OCI-LY3 (cell line): ENCODE results near the gene TGFB3.

Source experiments
- EZH2phosphoT487 ChIP-seq: fragments of 200-600 bp; shearing (Covaris generic); IDR thresholded peaks from 2 replicates; pipeline ENCODE4 v1.6.1; 2018; ENCODE audit warnings: antibody characterized with exemption, mixed run types, low read depth
- TF ChIP-seq, protein P1 (sequence below): fragments of 200-600, 300-600 bp; sonication (generic); IDR thresholded peaks from 2 replicates; pipeline ENCODE4 v1.5.1; 2014; ENCODE audit warnings: antibody characterized with exemption, low read length, low read depth

DNA sequence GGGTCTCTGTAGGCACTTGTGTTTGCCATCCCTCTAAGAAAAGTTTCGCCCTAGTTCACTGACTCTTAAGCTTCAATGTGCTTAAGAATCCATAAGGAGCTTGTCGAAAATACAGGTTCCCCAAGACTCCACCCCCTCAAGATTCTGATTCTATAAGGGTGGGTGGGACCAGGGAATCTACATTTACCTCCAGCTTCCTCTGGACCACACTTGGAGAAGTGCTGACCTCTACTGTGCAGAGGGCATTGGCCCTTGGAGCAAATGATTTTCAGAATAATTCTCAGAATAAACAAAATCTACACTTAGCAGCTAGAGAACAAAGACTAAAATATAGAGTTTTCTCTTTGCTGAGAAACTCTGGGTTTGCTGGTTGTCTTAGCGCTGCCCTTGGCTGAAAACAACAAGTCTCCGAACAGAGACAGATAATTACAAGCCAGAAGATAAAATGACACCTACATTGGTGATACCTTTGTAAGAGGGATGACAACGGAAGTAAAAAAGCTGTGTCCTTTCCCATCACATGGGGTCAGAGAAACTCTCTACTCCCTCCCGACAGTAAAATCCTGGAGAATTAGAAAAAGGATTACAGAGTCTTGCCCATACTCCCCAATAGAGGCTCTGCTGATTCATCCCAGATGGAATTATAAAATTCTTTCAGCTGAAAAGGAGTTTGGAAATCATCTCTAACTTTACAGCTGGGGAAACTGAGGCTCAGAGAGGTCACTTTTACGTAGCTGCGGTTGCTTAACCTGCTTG lies 4.8 kb downstream of the TGFB3 start:
- TF ChIP-seq, protein P1, sequence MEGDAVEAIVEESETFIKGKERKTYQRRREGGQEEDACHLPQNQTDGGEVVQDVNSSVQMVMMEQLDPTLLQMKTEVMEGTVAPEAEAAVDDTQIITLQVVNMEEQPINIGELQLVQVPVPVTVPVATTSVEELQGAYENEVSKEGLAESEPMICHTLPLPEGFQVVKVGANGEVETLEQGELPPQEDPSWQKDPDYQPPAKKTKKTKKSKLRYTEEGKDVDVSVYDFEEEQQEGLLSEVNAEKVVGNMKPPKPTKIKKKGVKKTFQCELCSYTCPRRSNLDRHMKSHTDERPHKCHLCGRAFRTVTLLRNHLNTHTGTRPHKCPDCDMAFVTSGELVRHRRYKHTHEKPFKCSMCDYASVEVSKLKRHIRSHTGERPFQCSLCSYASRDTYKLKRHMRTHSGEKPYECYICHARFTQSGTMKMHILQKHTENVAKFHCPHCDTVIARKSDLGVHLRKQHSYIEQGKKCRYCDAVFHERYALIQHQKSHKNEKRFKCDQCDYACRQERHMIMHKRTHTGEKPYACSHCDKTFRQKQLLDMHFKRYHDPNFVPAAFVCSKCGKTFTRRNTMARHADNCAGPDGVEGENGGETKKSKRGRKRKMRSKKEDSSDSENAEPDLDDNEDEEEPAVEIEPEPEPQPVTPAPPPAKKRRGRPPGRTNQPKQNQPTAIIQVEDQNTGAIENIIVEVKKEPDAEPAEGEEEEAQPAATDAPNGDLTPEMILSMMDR = peak; percentile 10; the same call in 1 of the 2 replicates
- TF ChIP-seq EZH2phosphoT487 = no peak
